Naive thymus-derived CD4-positive, alpha-beta T cell (primary cell): ENCODE data around the gene C5AR2. TPM values are rescaled to one million over a fixed set of nuclear protein-coding genes. Genes with fewer than 3 reads are reported as not detected.

ENCODE experiments used
- ATAC-seq: fragments of 150-1000 bp; cut with Tn5 transposase; 2 replicates; pipeline ENCODE4 v1.10.0; 2021; ENCODE audit warnings: mild to moderate bottlenecking, moderate library complexity
- CTCF ChIA-PET: fragments of 350-600 bp; sonication (Branson Sonifier 250); formaldehyde crosslinking; loops from one replicate; lab custom pipeline; 2021; ENCODE audit warnings: antibody characterized with exemption; lab: Charles Lee
- POLR2A ChIA-PET: fragments of 350-600 bp; sonication (Branson Sonifier 250); formaldehyde crosslinking; loops from one replicate; lab custom pipeline; 2021; ENCODE audit warnings: antibody characterized with exemption, inconsistent platforms; lab: Charles Lee
- DNase-seq, 9 donors: peaks; one replicate each; pipeline versions ENCODE4 v3.0.0 to v3.0.0-alpha.2; 2020 to 2022; ENCODE audit warnings: mixed read lengths in 1 of 9
- H3K27ac ChIP-seq: one replicate; pipeline ENCODE4 v1.7.0; 2013; ENCODE audit warnings: mild to moderate bottlenecking, low read depth, low read length, moderate library complexity
- H3K27me3 ChIP-seq, 2 donors: one replicate each; pipeline ENCODE4 v1.7.0; 2013; ENCODE audit warnings: low read length in 2 of 2, mild to moderate bottlenecking in 2 of 2, moderate library complexity in 2 of 2; ENCODE audit not compliant: control insufficient read depth in 2 of 2, insufficient read depth in 2 of 2
- H3K36me3 ChIP-seq, 3 experiments: 1 replicate in 2 of 3; 2 replicates in 1 of 3; pipeline ENCODE4 v1.7.0; 2013; ENCODE audit warnings: low read length in 3 of 3, mild to moderate bottlenecking in 3 of 3, moderate library complexity in 1 of 3; ENCODE audit not compliant: insufficient read depth in 3 of 3, control insufficient read depth in 2 of 3
- H3K4me1 ChIP-seq, 2 donors: one replicate each; pipeline ENCODE4 v1.7.0; 2013; ENCODE audit warnings: low read length in 2 of 2, mild to moderate bottlenecking in 2 of 2, moderate library complexity in 1 of 2; ENCODE audit not compliant: control insufficient read depth in 2 of 2, insufficient read depth in 2 of 2
- H3K4me3 ChIP-seq: 2 replicates; pipeline ENCODE4 v1.7.0; 2013; ENCODE audit warnings: mild to moderate bottlenecking, low read length
- H3K9me3 ChIP-seq, 3 experiments: 1 replicate in 2 of 3; 2 replicates in 1 of 3; pipeline ENCODE4 v1.7.0; 2013; ENCODE audit warnings: low read length in 3 of 3; ENCODE audit not compliant: control insufficient read depth in 2 of 3
- H3K27ac Mint-ChIP-seq, 9 donors: one replicate each; pipeline ENCODE4 v1.8.0; 2020 to 2022; ENCODE audit warnings: mixed read lengths in 9 of 9, mild to moderate bottlenecking in 8 of 9, moderate library complexity in 5 of 9, inconsistent platforms in 2 of 9
- H3K27me3 Mint-ChIP-seq, 5 donors: one replicate each; pipeline ENCODE4 v1.8.0; 2021 to 2022; ENCODE audit warnings: mixed read lengths in 5 of 5, mild to moderate bottlenecking in 1 of 5
- H3K36me3 Mint-ChIP-seq, 5 donors: one replicate each; pipeline ENCODE4 v1.8.0; 2020 to 2022; ENCODE audit warnings: mixed read lengths in 5 of 5, mild to moderate bottlenecking in 3 of 5, inconsistent platforms in 1 of 5
- H3K4me1 Mint-ChIP-seq, 7 donors: one replicate each; pipeline ENCODE4 v1.8.0; 2020 to 2022; ENCODE audit warnings: mixed read lengths in 7 of 7, mild to moderate bottlenecking in 3 of 7, inconsistent platforms in 1 of 7
- H3K4me3 Mint-ChIP-seq, 10 donors: one replicate each; pipeline ENCODE4 v1.8.0; 2020 to 2022; ENCODE audit warnings: mild to moderate bottlenecking in 10 of 10, mixed read lengths in 10 of 10, moderate library complexity in 6 of 10, inconsistent platforms in 2 of 10
- H3K9me3 Mint-ChIP-seq, 11 donors: one replicate each; pipeline ENCODE4 v1.8.0; 2020 to 2022; ENCODE audit warnings: mixed read lengths in 11 of 11, mild to moderate bottlenecking in 4 of 11, inconsistent platforms in 1 of 11, moderate library complexity in 1 of 11
- intact Hi-C, 2 donors: fragments of 100-400 bp; cut with micrococcal nuclease; formaldehyde crosslinking; loops; one replicate each; pipeline ENCODE4 v1.15.1; 2023
- polyA plus RNA-seq, 2 donors: library from polyadenylated mRNA; unstranded; fragments of 300-500 nt; fragmentation: Illumina TruSeq; gene quantifications; one replicate each; pipeline ENCODE4 v1.2.3, GENCODE V29; 2021
- total RNA-seq, 6 experiments: library from RNA in 5 of 6; stranded (reverse) in 5 of 6; gene quantifications; 1 replicate in 5 of 6; 2 replicates in 1 of 6; pipeline ENCODE4 v1.2.3 and lab custom pipeline; 2021 to 2026

C5AR2 gene
- total and polyA plus RNA-seq, 7 experiments from 2014 or later, result 0.14 to 16.8 (median 0.34) TPM; not detected in 2

- Mint-ChIP-seq H3K4me3 (peak overlapping the region in 8 of 10 donors; percentile 1 to 51 (median 38)), H3K4me1 (peaks cover 24 to 62% (median 58%) of the 10 kb centered on the region in 7 donors), H3K27ac (peak overlapping the region in 3 of 9 donors; percentile 24 to 39 (median 31)), H3K9me3 (peaks cover 0 to 2% (median 0%) of the 10 kb centered on the region in 11 donors), H3K27me3 (peaks cover 0 to 3% (median 0%) of the 10 kb centered on the region in 5 donors), H3K36me3 (peaks cover 5 to 31% (median 16%) of the 10 kb centered on the region in 5 donors)
- no peak for ATAC-seq
- CTCF ChIA-PET, result interaction anchor here (0.6 kb wide), 2 partner anchors 38 to 518 kb away, joined by 5 to 6 read pairs; no protein-coding TSS in a partner anchor
- POLR2A ChIA-PET, result no interaction called here
- Histone ChIP-seq H3K4me3 (no peak overlapping the region), H3K36me3 (peaks cover 5 to 37% (median 20%) of the 10 kb centered on the region in 3 experiments), H3K27ac (no peak overlapping the region), H3K4me1 (peaks cover 0 to 12% of the 10 kb centered on the region in 2 donors), H3K27me3 (no peaks in the 10 kb centered on the region), H3K9me3 (no peaks in the 10 kb centered on the region)
- no peak for DNase-seq
- intact Hi-C loops, result no loop called here
Measured at GRCh38 chr19:47351548-47351947, 19.6 kb downstream of the C5AR2 start.

- H3K4me1 Mint-ChIP-seq, result peaks cover 25 to 64% (median 58%) of the 10 kb centered on the region in 7 donors
- Histone ChIP-seq H3K36me3 (peaks cover 7 to 42% (median 24%) of the 10 kb centered on the region in 3 experiments), H3K4me1 (peaks cover 0 to 12% of the 10 kb centered on the region in 2 donors), H3K9me3 (no peaks in the 10 kb centered on the region), H3K27me3 (no peaks in the 10 kb centered on the region), H3K27ac (no peak overlapping the region), H3K4me3 (no peak overlapping the region)
- peak overlapping the region in 4 of 9 donors; percentile 19 to 77 (median 47) for H3K27ac Mint-ChIP-seq
- ATAC-seq, result no peak
- POLR2A ChIA-PET, result no interaction called here
- peaks cover 0 to 3% (median 0%) of the 10 kb centered on the region in 5 donors for H3K27me3 Mint-ChIP-seq
- CTCF ChIA-PET, result interaction anchor here (0.6 kb wide), 1 partner anchor 16 kb away, joined by 4 read pairs; no protein-coding TSS in a partner anchor
- peaks cover 5 to 34% (median 16%) of the 10 kb centered on the region in 5 donors for H3K36me3 Mint-ChIP-seq
- intact Hi-C loops, result no loop called here
- no peak for DNase-seq
- peaks cover 0 to 2% (median 0%) of the 10 kb centered on the region in 11 donors for H3K9me3 Mint-ChIP-seq
- H3K4me3 Mint-ChIP-seq, result peak overlapping the region in 4 of 10 donors; percentile 9 to 49 (median 30)
Measured at GRCh38 chr19:47352095-47352494, 20.1 kb downstream of the C5AR2 start.

DNA sequence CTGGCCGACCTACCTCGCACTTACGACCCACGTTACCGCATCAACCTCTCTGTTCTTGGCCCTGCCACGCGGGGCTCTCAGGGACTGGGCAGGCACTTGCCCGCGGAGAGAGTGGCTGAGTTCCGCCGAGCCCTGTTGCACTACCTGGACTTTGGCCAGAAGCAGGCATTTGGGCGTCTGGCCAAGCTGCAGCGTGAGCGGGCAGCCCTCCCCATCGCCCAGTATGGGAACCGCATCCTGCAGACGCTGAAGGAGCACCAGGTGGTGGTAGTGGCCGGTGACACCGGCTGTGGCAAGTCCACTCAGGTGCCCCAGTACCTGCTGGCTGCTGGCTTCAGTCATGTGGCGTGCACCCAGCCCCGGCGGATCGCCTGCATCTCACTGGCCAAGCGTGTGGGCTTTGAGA, 21.3 kb downstream of the C5AR2 start:
- Histone ChIP-seq H3K36me3 (peaks cover 12 to 54% (median 32%) of the 10 kb centered on the region in 3 experiments), H3K4me3 (no peak overlapping the region), H3K4me1 (peaks cover 0 to 12% of the 10 kb centered on the region in 2 donors), H3K27me3 (no peaks in the 10 kb centered on the region), H3K9me3 (no peaks in the 10 kb centered on the region), H3K27ac (no peak overlapping the region)
- peaks cover 5 to 46% (median 22%) of the 10 kb centered on the region in 5 donors for H3K36me3 Mint-ChIP-seq
- peaks cover 0 to 2% (median 0%) of the 10 kb centered on the region in 11 donors for H3K9me3 Mint-ChIP-seq
- CTCF ChIA-PET, result no interaction called here
- DNase-seq (no peak), ATAC-seq (no peak)
- no peak overlapping the region for H3K27ac Mint-ChIP-seq
- POLR2A ChIA-PET, result no interaction called here
- H3K27me3 Mint-ChIP-seq, result peaks cover 0 to 3% (median 0%) of the 10 kb centered on the region in 5 donors
- peaks cover 25 to 65% (median 58%) of the 10 kb centered on the region in 7 donors for H3K4me1 Mint-ChIP-seq
- intact Hi-C loops, result no loop called here
- no peak overlapping the region for H3K4me3 Mint-ChIP-seq

- ChIA-PET POLR2A (interaction anchor here (0.6 to 0.7 kb wide), 2 partner anchors 21 to 163 kb away, joined by 3 read pairs; no protein-coding TSS in a partner anchor), CTCF (interaction anchor here (1.1 to 1.3 kb wide), 2 partner anchors 13 to 35 kb away, joined by 3 to 4 read pairs; no protein-coding TSS in a partner anchor)
- H3K4me3 Mint-ChIP-seq, result no peak overlapping the region
- H3K4me3 ChIP-seq, result no peak overlapping the region
- ATAC-seq (no peak), DNase-seq (no peak)
- no peaks in the 10 kb centered on the region for H3K9me3 ChIP-seq
- H3K27me3 Mint-ChIP-seq, result no peaks in the 10 kb centered on the region
- no peak overlapping the region for H3K27ac ChIP-seq
- no peaks in the 10 kb centered on the region for H3K27me3 ChIP-seq
- H3K9me3 Mint-ChIP-seq, result peaks cover 0 to 1% (median 0%) of the 10 kb centered on the region in 11 donors
- no peak overlapping the region for H3K27ac Mint-ChIP-seq
- peaks cover 4 to 34% (median 26%) of the 10 kb centered on the region in 7 donors for H3K4me1 Mint-ChIP-seq
- peaks cover 15 to 89% (median 44%) of the 10 kb centered on the region in 3 experiments for H3K36me3 ChIP-seq
- peaks cover 5 to 67% (median 27%) of the 10 kb centered on the region in 5 donors for H3K36me3 Mint-ChIP-seq
- no peaks in the 10 kb centered on the region for H3K4me1 ChIP-seq
- intact Hi-C loops, result no loop called here
Measured at GRCh38 chr19:47356900-47357299, 24.9 kb downstream of the C5AR2 start.

GRCh38 chr19:47357788-47358680, 26.1 kb downstream of the C5AR2 start:
- no peak overlapping the region for H3K27ac ChIP-seq
- no peaks in the 10 kb centered on the region for H3K4me1 ChIP-seq
- ChIA-PET CTCF (interaction anchor here (1.1 to 1.3 kb wide), 2 partner anchors 14 to 34 kb away, joined by 3 to 4 read pairs; no protein-coding TSS in a partner anchor), POLR2A (no interaction called here)
- H3K27ac Mint-ChIP-seq, result no peak overlapping the region
- no peak overlapping the region for H3K4me3 ChIP-seq
- no peak for DNase-seq
- H3K27me3 ChIP-seq, result no peaks in the 10 kb centered on the region
- no peaks in the 10 kb centered on the region for H3K9me3 ChIP-seq
- intact Hi-C loops, result no loop called here
- peaks cover 0 to 59% (median 24%) of the 10 kb centered on the region in 5 donors for H3K36me3 Mint-ChIP-seq
- no peak overlapping the region for H3K4me3 Mint-ChIP-seq
- H3K36me3 ChIP-seq, result peaks cover 15 to 95% (median 42%) of the 10 kb centered on the region in 3 experiments
- no peak for ATAC-seq
- no peaks in the 10 kb centered on the region for H3K27me3 Mint-ChIP-seq
- peaks cover 0 to 24% (median 16%) of the 10 kb centered on the region in 7 donors for H3K4me1 Mint-ChIP-seq
- H3K9me3 Mint-ChIP-seq, result peaks cover 0 to 1% (median 0%) of the 10 kb centered on the region in 11 donors

GRCh38 chr19:47358936-47359335, 27.0 kb downstream of the C5AR2 start:
- Histone ChIP-seq H3K27ac (no peak overlapping the region), H3K36me3 (peaks cover 19 to 96% (median 44%) of the 10 kb centered on the region in 3 experiments), H3K9me3 (no peaks in the 10 kb centered on the region), H3K4me3 (no peak overlapping the region), H3K27me3 (no peaks in the 10 kb centered on the region), H3K4me1 (no peaks in the 10 kb centered on the region)
- Mint-ChIP-seq H3K4me3 (no peak overlapping the region), H3K36me3 (peaks cover 0 to 58% (median 24%) of the 10 kb centered on the region in 5 donors), H3K4me1 (peaks cover 0 to 21% (median 13%) of the 10 kb centered on the region in 7 donors), H3K9me3 (peaks cover 0 to 1% (median 0%) of the 10 kb centered on the region in 11 donors), H3K27ac (peak overlapping the region in 1 of 9 donors; percentile 67), H3K27me3 (no peaks in the 10 kb centered on the region)
- ATAC-seq (no peak), DNase-seq (no peak)
- intact Hi-C loops, result no loop called here
- CTCF ChIA-PET, result no interaction called here
- POLR2A ChIA-PET, result interaction anchor here (0.7 kb wide), 1 partner anchor 387 kb away, joined by 3 read pairs; no protein-coding TSS in a partner anchor
